Bronchial smooth muscle cell (primary cell): ENCODE measurements around the gene UGT2B28. TPM values are rescaled to one million over a fixed set of nuclear protein-coding genes. Genes with fewer than 3 reads are reported as not detected.

ENCODE experiments used
- total RNA-seq: library from RNA; depleted of rRNA; stranded (reverse); fragments of >200 nt; gene quantifications from 2 replicates; pipeline ENCODE4 v1.2.1, GENCODE V29; 2014

UGT2B28 gene
- total RNA-seq, result not detected in 2 replicates

DNA sequence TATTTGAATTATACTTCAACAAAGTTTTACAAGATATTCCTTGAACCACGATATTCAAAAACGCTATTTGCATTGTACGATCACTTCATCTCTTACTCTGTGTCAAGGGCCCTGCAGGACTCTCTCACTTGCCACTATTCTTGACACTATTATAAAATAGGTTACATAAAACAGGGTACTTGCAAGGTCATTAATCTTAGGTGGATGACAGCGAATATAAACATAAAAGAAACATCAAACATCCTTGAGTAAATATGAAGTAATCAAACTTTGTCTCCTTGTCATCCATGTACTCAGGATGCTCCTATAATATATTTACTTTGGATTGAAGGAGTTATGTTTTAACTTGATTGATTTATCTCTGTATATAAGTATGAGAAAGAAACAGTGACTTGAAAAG, at the start of gene UGT2B28:
Gene UGT2B28, plus strand, starts transcription at position 395 of the 400 bp plus-strand sequence. CDS start 26 bp downstream, outside the sequence.

Other genes with a start within 250 kb of the UGT2B28 start
- not detected in 2 replicates for gene UGT2B7, start 184.0 kb upstream of the UGT2B28 start, total RNA-seq
- not detected in 2 replicates for gene UGT2B11, start 65.7 kb upstream of the UGT2B28 start, total RNA-seq
- not detected in 2 replicates for gene UGT2B4, start 215.4 kb downstream of the UGT2B28 start, total RNA-seq